ENCODE measurements around the gene MYO15A. TPM values are rescaled to one million over a fixed set of nuclear protein-coding genes. Genes with fewer than 3 reads are reported as not detected.

MYO15A gene
- total RNA-seq, 2 donors from 2014 or later, result 0.32 to 8.3 TPM

GRCh38 chr17:18069101-18069500, 39.5 kb upstream of the MYO15A start:
- intact Hi-C loops (cut with DNase I), result no loop called here
- Histone ChIP-seq H3K9me3 (no peaks in the 10 kb centered on the region), H3K36me3 (no peaks in the 10 kb centered on the region), H3K4me3 (no peak overlapping the region), H3K27me3 (replicated peaks; ENCODE audit: insufficient read depth) (no peaks in the 10 kb centered on the region), H3K4me1 (replicated peaks) (no peaks in the 10 kb centered on the region), H3K27ac (no peak overlapping the region)
- TF ChIP-seq POLR2AphosphoS5 (IDR thresholded peaks at IDR 0.05), result no peak
- no peak for DNase-seq (ENCODE audit: low spot score)
- WGBS, result 98% methylated on average over 2 of the region's 2 CpGs

- no peaks in the 10 kb centered on the region for H3K9me3 ChIP-seq
Measured at GRCh38 chr17:18070861-18071340, 37.7 kb upstream of the MYO15A start.

GRCh38 chr17:18071751-18072150, 36.8 kb upstream of the MYO15A start:
- Histone ChIP-seq H3K36me3 (no peaks in the 10 kb centered on the region), H3K27ac (no peak overlapping the region), H3K9me3 (no peaks in the 10 kb centered on the region), H3K4me3 (no peak overlapping the region), H3K27me3 (replicated peaks; ENCODE audit: insufficient read depth) (no peaks in the 10 kb centered on the region), H3K4me1 (replicated peaks) (no peaks in the 10 kb centered on the region)
- intact Hi-C loops (cut with DNase I), result no loop called here
- no peak for DNase-seq (ENCODE audit: low spot score)
- TF ChIP-seq POLR2AphosphoS5 (IDR thresholded peaks at IDR 0.05), result no peak
- TF ChIP-seq POLR2A (IDR thresholded peaks at IDR 0.05), result no peak
- TF ChIP-seq CTCF (IDR thresholded peaks at IDR 0.05), result no peak

More at GRCh38 chr17:18070861-18071340, 37.7 kb upstream of the MYO15A start:
- 14% methylated on average over 8 of the region's 8 CpGs for WGBS
- no peak for TF ChIP-seq CTCF (IDR thresholded peaks at IDR 0.05)
- TF ChIP-seq POLR2A (IDR thresholded peaks at IDR 0.05), result no peak
- no peak for TF ChIP-seq POLR2AphosphoS5 (IDR thresholded peaks at IDR 0.05)
- H3K36me3 ChIP-seq, result no peaks in the 10 kb centered on the region
- H3K27ac ChIP-seq, result no peak overlapping the region
- no peaks in the 10 kb centered on the region for H3K27me3 ChIP-seq (replicated peaks; ENCODE audit: insufficient read depth)
- H3K4me3 ChIP-seq, result no peak overlapping the region
- intact Hi-C loops (cut with DNase I), result no loop called here
- H3K4me1 ChIP-seq (replicated peaks), result no peaks in the 10 kb centered on the region
- DNase-seq (ENCODE audit: low spot score), result no peak

GRCh38 chr17:18074566-18075272, 33.8 kb upstream of the MYO15A start:
- Histone ChIP-seq H3K36me3 (no peaks in the 10 kb centered on the region), H3K27ac (no peak overlapping the region), H3K4me1 (replicated peaks) (no peaks in the 10 kb centered on the region), H3K9me3 (no peaks in the 10 kb centered on the region), H3K4me3 (no peak overlapping the region), H3K27me3 (replicated peaks; ENCODE audit: insufficient read depth) (no peaks in the 10 kb centered on the region)
- intact Hi-C loops (cut with DNase I), result no loop called here
- WGBS, result 80% methylated on average over 6 of the region's 6 CpGs
- DNase-seq (ENCODE audit: low spot score), result no peak
- TF ChIP-seq POLR2A (IDR thresholded peaks at IDR 0.05) (no peak), POLR2AphosphoS5 (IDR thresholded peaks at IDR 0.05) (no peak), CTCF (IDR thresholded peaks at IDR 0.05) (no peak)

- Histone ChIP-seq H3K9me3 (no peaks in the 10 kb centered on the region), H3K36me3 (no peaks in the 10 kb centered on the region), H3K27ac (no peak overlapping the region), H3K27me3 (replicated peaks; ENCODE audit: insufficient read depth) (no peaks in the 10 kb centered on the region), H3K4me3 (no peak overlapping the region), H3K4me1 (replicated peaks) (no peaks in the 10 kb centered on the region)
- intact Hi-C loops (cut with DNase I), result no loop called here
- DNase-seq (ENCODE audit: low spot score), result no peak
- TF ChIP-seq POLR2AphosphoS5 (IDR thresholded peaks at IDR 0.05) (no peak), CTCF (IDR thresholded peaks at IDR 0.05) (no peak), POLR2A (IDR thresholded peaks at IDR 0.05) (no peak)
- 58% methylated on average over 7 of the region's 7 CpGs for WGBS
Measured at GRCh38 chr17:18076936-18077335, 31.6 kb upstream of the MYO15A start.
